Adrenal gland (tissue), 5 donors: ENCODE results near the gene TOR1AIP1.

Source experiments
- POLR2A ChIP-seq, 2 donors: fragments of 450-650 bp; IDR thresholded peaks; one replicate each; pipeline ENCODE4 v1.6.1; 2017; ENCODE audit warnings: antibody characterized with exemption in 2 of 2, mild to moderate bottlenecking in 2 of 2, moderate library complexity in 1 of 2
- TF ChIP-seq, protein P1 (sequence below), 6 experiments: fragments of 450-650 bp in 4 of 6; fragments of 200-600 bp in 2 of 6; sonication (generic) in 1 of 6; IDR thresholded peaks; 1 replicate in 5 of 6; 2 replicates in 1 of 6; pipeline versions ENCODE4 v1.5.1 to v1.8.0; 2016 to 2021; ENCODE audit warnings: antibody characterized with exemption in 6 of 6, mild to moderate bottlenecking in 2 of 6, moderate library complexity in 1 of 6
- donor health status: DM: no; HTN: no; CAD: no.

DNA sequence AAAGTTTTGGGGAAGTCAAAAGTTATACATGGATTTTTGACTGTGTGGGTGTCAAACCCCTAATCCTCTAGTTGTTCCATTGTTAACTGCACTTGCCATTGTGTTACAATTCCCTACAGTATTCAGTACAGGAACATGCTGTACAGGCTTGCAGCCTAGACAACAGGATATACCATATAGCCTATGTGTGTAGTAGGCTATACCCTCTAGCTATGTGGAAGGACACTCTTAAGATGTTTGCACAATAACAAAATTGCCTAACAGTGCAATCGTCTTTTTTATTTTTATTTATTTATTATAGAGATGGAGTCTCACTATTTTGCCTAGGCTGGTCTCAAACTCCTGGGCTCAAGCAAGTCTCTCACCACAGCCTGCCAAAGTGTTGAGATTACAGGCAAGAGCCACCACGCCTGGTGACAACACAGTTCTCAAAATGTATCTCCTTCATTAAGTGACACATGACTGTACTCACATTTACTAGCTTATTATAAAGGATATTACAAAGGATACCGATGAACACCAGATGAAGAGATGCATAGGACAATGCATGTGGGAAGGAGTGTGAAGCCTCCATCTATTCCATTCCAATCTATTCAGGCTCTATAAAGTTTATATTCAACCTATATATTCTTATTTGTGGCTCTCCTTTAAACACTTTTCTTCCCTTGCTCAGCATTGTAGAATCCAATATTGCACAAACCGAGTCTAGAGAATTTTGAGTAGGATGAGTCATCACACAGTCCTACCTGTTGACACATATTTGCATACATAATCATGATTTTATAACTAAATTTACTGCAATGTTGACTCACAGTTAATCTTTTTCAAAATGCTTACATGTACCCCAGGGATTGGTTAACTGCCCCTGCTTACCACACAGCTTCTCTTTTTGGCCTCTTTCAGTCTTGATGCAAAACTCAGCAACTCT lies 44.1 kb downstream of the TOR1AIP1 start:
- TF ChIP-seq, protein P1, sequence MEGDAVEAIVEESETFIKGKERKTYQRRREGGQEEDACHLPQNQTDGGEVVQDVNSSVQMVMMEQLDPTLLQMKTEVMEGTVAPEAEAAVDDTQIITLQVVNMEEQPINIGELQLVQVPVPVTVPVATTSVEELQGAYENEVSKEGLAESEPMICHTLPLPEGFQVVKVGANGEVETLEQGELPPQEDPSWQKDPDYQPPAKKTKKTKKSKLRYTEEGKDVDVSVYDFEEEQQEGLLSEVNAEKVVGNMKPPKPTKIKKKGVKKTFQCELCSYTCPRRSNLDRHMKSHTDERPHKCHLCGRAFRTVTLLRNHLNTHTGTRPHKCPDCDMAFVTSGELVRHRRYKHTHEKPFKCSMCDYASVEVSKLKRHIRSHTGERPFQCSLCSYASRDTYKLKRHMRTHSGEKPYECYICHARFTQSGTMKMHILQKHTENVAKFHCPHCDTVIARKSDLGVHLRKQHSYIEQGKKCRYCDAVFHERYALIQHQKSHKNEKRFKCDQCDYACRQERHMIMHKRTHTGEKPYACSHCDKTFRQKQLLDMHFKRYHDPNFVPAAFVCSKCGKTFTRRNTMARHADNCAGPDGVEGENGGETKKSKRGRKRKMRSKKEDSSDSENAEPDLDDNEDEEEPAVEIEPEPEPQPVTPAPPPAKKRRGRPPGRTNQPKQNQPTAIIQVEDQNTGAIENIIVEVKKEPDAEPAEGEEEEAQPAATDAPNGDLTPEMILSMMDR (IDR thresholded peaks at IDR 0.05): no peak
- no peak for TF ChIP-seq POLR2A (IDR thresholded peaks at IDR 0.05)
